Activated CD4-positive, alpha-beta T cell treated with anti-CD3 and anti-CD28 coated beads, Interleukin-2, amount 10 ng/mL, durations not matched to agents 24 days and 14 days (primary cell): ENCODE results near the gene VSIG4. TPM values are rescaled to one million over a fixed set of nuclear protein-coding genes. Genes with fewer than 3 reads are reported as not detected.

Experiments
- DNase-seq: peaks from one replicate; pipeline ENCODE4 v3.0.0; 2022
- H3K27ac Mint-ChIP-seq: one replicate; pipeline ENCODE4 v1.8.0; 2022; ENCODE audit warnings: mild to moderate bottlenecking, mixed read lengths
- H3K27me3 Mint-ChIP-seq: one replicate; pipeline ENCODE4 v1.8.0; 2022; ENCODE audit warnings: mixed read lengths
- H3K36me3 Mint-ChIP-seq: one replicate; pipeline ENCODE4 v1.8.0; 2022; ENCODE audit warnings: low read depth, mild to moderate bottlenecking, mixed read lengths
- H3K4me1 Mint-ChIP-seq: one replicate; pipeline ENCODE4 v1.8.0; 2021; ENCODE audit warnings: mixed read lengths
- H3K4me3 Mint-ChIP-seq: one replicate; pipeline ENCODE4 v1.8.0; 2022; ENCODE audit warnings: mild to moderate bottlenecking, moderate library complexity, mixed read lengths
- H3K9me3 Mint-ChIP-seq: one replicate; pipeline ENCODE4 v1.8.0; 2021; ENCODE audit warnings: mixed read lengths
- intact Hi-C: fragments of 100-400 bp; cut with micrococcal nuclease; formaldehyde crosslinking; loops from one replicate; pipeline ENCODE4 v1.15.1; 2023
- total RNA-seq: library from RNA; stranded (reverse); gene quantifications from 2 replicates; pipeline ENCODE4 v1.2.3, GENCODE V29; 2022

The VSIG4 gene
- total RNA-seq, 1 donor from 2014 or later, result not detected

GRCh38 chrX:66009231-66009845 is 30.5 kb downstream of the VSIG4 start:
- H3K27ac Mint-ChIP-seq, result no peak overlapping the region
- intact Hi-C loops, result no loop called here
- H3K36me3 Mint-ChIP-seq, result peaks cover 21% of the 10 kb centered on the region
- peaks cover 22% of the 10 kb centered on the region for H3K9me3 Mint-ChIP-seq
- peaks cover 49% of the 10 kb centered on the region for H3K4me1 Mint-ChIP-seq
- DNase-seq, result no peak
- no peak overlapping the region for H3K4me3 Mint-ChIP-seq
- no peaks in the 10 kb centered on the region for H3K27me3 Mint-ChIP-seq

- H3K4me1 Mint-ChIP-seq, result peaks cover 52% of the 10 kb centered on the region
- H3K36me3 Mint-ChIP-seq, result peaks cover 21% of the 10 kb centered on the region
- intact Hi-C loops, result no loop called here
- DNase-seq, result no peak
- peaks cover 25% of the 10 kb centered on the region for H3K9me3 Mint-ChIP-seq
- no peak overlapping the region for H3K4me3 Mint-ChIP-seq
- H3K27me3 Mint-ChIP-seq, result no peaks in the 10 kb centered on the region
- no peak overlapping the region for H3K27ac Mint-ChIP-seq
Measured at GRCh38 chrX:66008328-66008970, 31.4 kb downstream of the VSIG4 start.

- Mint-ChIP-seq H3K4me3 (no peak overlapping the region), H3K9me3 (peaks cover 25% of the 10 kb centered on the region), H3K36me3 (peaks cover 21% of the 10 kb centered on the region), H3K4me1 (peaks cover 50% of the 10 kb centered on the region), H3K27me3 (no peaks in the 10 kb centered on the region), H3K27ac (no peak overlapping the region)
- intact Hi-C loops, result no loop called here
- no peak for DNase-seq
Measured at GRCh38 chrX:66007851-66008250, 32.0 kb downstream of the VSIG4 start.

- no peaks in the 10 kb centered on the region for H3K27me3 Mint-ChIP-seq
- peak overlapping the region; percentile 54 for H3K4me3 Mint-ChIP-seq
- peaks cover 47% of the 10 kb centered on the region for H3K4me1 Mint-ChIP-seq
- H3K36me3 Mint-ChIP-seq, result peaks cover 24% of the 10 kb centered on the region
- intact Hi-C loops, result no loop called here
- peaks cover 25% of the 10 kb centered on the region for H3K9me3 Mint-ChIP-seq
- H3K27ac Mint-ChIP-seq, result peak overlapping the region; percentile 93
- no peak for DNase-seq
Measured at GRCh38 chrX:66005830-66006449, 33.9 kb downstream of the VSIG4 start.

- peaks cover 20% of the 10 kb centered on the region for H3K36me3 Mint-ChIP-seq
- H3K27ac Mint-ChIP-seq, result peak overlapping the region; percentile 93
- DNase-seq, result peak; percentile 57
- H3K27me3 Mint-ChIP-seq, result no peaks in the 10 kb centered on the region
- peak overlapping the region; percentile 54 for H3K4me3 Mint-ChIP-seq
- peaks cover 50% of the 10 kb centered on the region for H3K4me1 Mint-ChIP-seq
- intact Hi-C loops, result no loop called here
- H3K9me3 Mint-ChIP-seq, result peaks cover 25% of the 10 kb centered on the region
Measured at GRCh38 chrX:66004928-66005829, 34.7 kb downstream of the VSIG4 start.

- intact Hi-C loops, result no loop called here
- H3K4me3 Mint-ChIP-seq, result peak overlapping the region; percentile 12
- peaks cover 19% of the 10 kb centered on the region for H3K36me3 Mint-ChIP-seq
- H3K27ac Mint-ChIP-seq, result no peak overlapping the region
- DNase-seq, result no peak
- H3K9me3 Mint-ChIP-seq, result peaks cover 25% of the 10 kb centered on the region
- H3K27me3 Mint-ChIP-seq, result no peaks in the 10 kb centered on the region
- peaks cover 57% of the 10 kb centered on the region for H3K4me1 Mint-ChIP-seq
Measured at GRCh38 chrX:66002824-66003680, 36.8 kb downstream of the VSIG4 start.

- DNase-seq, result no peak
- peaks cover 11% of the 10 kb centered on the region for H3K36me3 Mint-ChIP-seq
- no peak overlapping the region for H3K27ac Mint-ChIP-seq
- no peaks in the 10 kb centered on the region for H3K27me3 Mint-ChIP-seq
- peaks cover 50% of the 10 kb centered on the region for H3K4me1 Mint-ChIP-seq
- intact Hi-C loops, result no loop called here
- no peak overlapping the region for H3K4me3 Mint-ChIP-seq
- peaks cover 21% of the 10 kb centered on the region for H3K9me3 Mint-ChIP-seq
Measured at GRCh38 chrX:66001596-66001995, 38.3 kb downstream of the VSIG4 start.

- Mint-ChIP-seq H3K36me3 (peaks cover 11% of the 10 kb centered on the region), H3K27me3 (no peaks in the 10 kb centered on the region), H3K9me3 (peaks cover 18% of the 10 kb centered on the region), H3K27ac (no peak overlapping the region), H3K4me3 (no peak overlapping the region), H3K4me1 (peaks cover 44% of the 10 kb centered on the region)
- no peak for DNase-seq
- intact Hi-C loops, result no loop called here
Measured at GRCh38 chrX:66000628-66001272, 39.1 kb downstream of the VSIG4 start.

GRCh38 chrX:66000178-66000577 is 39.7 kb downstream of the VSIG4 start:
- no peak for DNase-seq
- Mint-ChIP-seq H3K27ac (no peak overlapping the region), H3K4me3 (no peak overlapping the region), H3K4me1 (peaks cover 38% of the 10 kb centered on the region), H3K9me3 (peaks cover 12% of the 10 kb centered on the region), H3K36me3 (peaks cover 6% of the 10 kb centered on the region), H3K27me3 (no peaks in the 10 kb centered on the region)
- intact Hi-C loops, result no loop called here

- Mint-ChIP-seq H3K9me3 (peaks cover 7% of the 10 kb centered on the region), H3K27me3 (no peaks in the 10 kb centered on the region), H3K36me3 (peaks cover 6% of the 10 kb centered on the region), H3K4me1 (peaks cover 34% of the 10 kb centered on the region), H3K4me3 (no peak overlapping the region), H3K27ac (no peak overlapping the region)
- intact Hi-C loops, result no loop called here
- no peak for DNase-seq
Measured at GRCh38 chrX:65999563-66000148, 40.2 kb downstream of the VSIG4 start.

- Mint-ChIP-seq H3K27me3 (no peaks in the 10 kb centered on the region), H3K36me3 (peaks cover 6% of the 10 kb centered on the region), H3K9me3 (peaks cover 3% of the 10 kb centered on the region), H3K27ac (no peak overlapping the region), H3K4me3 (no peak overlapping the region), H3K4me1 (peaks cover 33% of the 10 kb centered on the region)
- intact Hi-C loops, result no loop called here
- no peak for DNase-seq
Measured at GRCh38 chrX:65999029-65999562, 40.8 kb downstream of the VSIG4 start.

- Mint-ChIP-seq H3K4me1 (peaks cover 33% of the 10 kb centered on the region), H3K27me3 (no peaks in the 10 kb centered on the region), H3K27ac (peak overlapping the region; percentile 45), H3K36me3 (peaks cover 6% of the 10 kb centered on the region), H3K9me3 (no peaks in the 10 kb centered on the region), H3K4me3 (no peak overlapping the region)
- no peak for DNase-seq
- intact Hi-C loops, result no loop called here
Measured at GRCh38 chrX:65997978-65998717, 41.7 kb downstream of the VSIG4 start.
